HG03439 (cell line): Measurements from ENCODE around the gene SERAC1.

ENCODE experiments used
- ATAC-seq: cut with Tn5 transposase; IDR thresholded peaks from one replicate; pipeline ENCODE4 v1.9.1; 2021; ENCODE audit warnings: mild to moderate bottlenecking, moderate library complexity; ENCODE audit not compliant: unreplicated experiment

Gene SERAC1

GRCh38 chr6:158061709-158062461 is 106.2 kb downstream of the SERAC1 start:
- ATAC-seq, result no peak

- ATAC-seq, result no peak
These were observed 106.7 kb downstream of the SERAC1 start for GRCh38 chr6:158061361-158061708.

- no peak for ATAC-seq
These were observed 107.4 kb downstream of the SERAC1 start for GRCh38 chr6:158060455-158061360.
